ENCODE measurements around the gene GLP1R.

The GLP1R gene

GRCh38 chr6:39065561-39065960 is 17.0 kb downstream of the GLP1R start:
- DNase-seq = no peak

GRCh38 chr6:39068391-39068790 is 19.8 kb downstream of the GLP1R start:
- no peak for DNase-seq

- no peak for DNase-seq
These were observed 24.2 kb downstream of the GLP1R start for GRCh38 chr6:39072830-39073229.

GRCh38 chr6:39073471-39074355 is 25.1 kb downstream of the GLP1R start:
- DNase-seq = no peak

- no peak for DNase-seq
These were observed 25.9 kb downstream of the GLP1R start for GRCh38 chr6:39074486-39074885.

- DNase-seq = no peak
These were observed 26.6 kb downstream of the GLP1R start for GRCh38 chr6:39075010-39075686.

GRCh38 chr6:39075807-39076622 is 27.4 kb downstream of the GLP1R start:
- no peak for DNase-seq

GRCh38 chr6:39076623-39077535 is 28.3 kb downstream of the GLP1R start:
- no peak for DNase-seq

- no peak for DNase-seq
These were observed 29.5 kb downstream of the GLP1R start for GRCh38 chr6:39077882-39078594.

- no peak for DNase-seq
These were observed 30.1 kb downstream of the GLP1R start for GRCh38 chr6:39078695-39079094.

- DNase-seq = no peak
These were observed 30.9 kb downstream of the GLP1R start for GRCh38 chr6:39079197-39080125.

- DNase-seq = no peak
These were observed 31.8 kb downstream of the GLP1R start for GRCh38 chr6:39080246-39080875.

GRCh38 chr6:39082310-39082709 is 33.7 kb downstream of the GLP1R start:
- DNase-seq = no peak

- DNase-seq = peak in 1 of 2 donors; percentile 1
These were observed 34.7 kb downstream of the GLP1R start for GRCh38 chr6:39083231-39083634.

GRCh38 chr6:39084506-39084905 is 35.9 kb downstream of the GLP1R start:
- DNase-seq = no peak

- no peak for DNase-seq
These were observed 36.7 kb downstream of the GLP1R start for GRCh38 chr6:39085129-39085797.

GRCh38 chr6:39086294-39086693 is 37.7 kb downstream of the GLP1R start:
- DNase-seq = no peak

- no peak for DNase-seq
These were observed 38.1 kb downstream of the GLP1R start for GRCh38 chr6:39086711-39087110.

GRCh38 chr6:39087197-39087596 is 38.6 kb downstream of the GLP1R start:
- no peak for DNase-seq
